Cardiac muscle cell (in vitro differentiated cells and primary cell): ENCODE data around the gene ACOX3. TPM values are rescaled to one million over a fixed set of nuclear protein-coding genes. Genes with fewer than 3 reads are reported as not detected.
"Not testable (repeated sequence)": the region's sequence is repeated elsewhere in the genome, so short reads cannot be mapped to it uniquely, and the experiment has no call there.

ENCODE experiments used
- DNase-seq, 2 donors: peaks; one replicate each; pipeline versions ENCODE4 v3.0.0 to v3.0.0-alpha.2; 2010 to 2017; ENCODE audit warnings: low read depth in 1 of 2, low spot score in 1 of 2
- H3K27ac ChIP-seq: fragments of 200-600 bp; sonication (generic); 2 replicates; pipeline ENCODE4 v1.5.1; 2016
- H3K27me3 ChIP-seq: fragments of 200-600 bp; sonication (generic); 2 replicates; pipeline ENCODE4 v1.6.0; 2016; ENCODE audit warnings: control low read depth
- H3K36me3 ChIP-seq: fragments of 200-600 bp; sonication (generic); 2 replicates; pipeline ENCODE4 v1.5.1; 2016; ENCODE audit warnings: control low read depth
- H3K4me1 ChIP-seq: fragments of 200-600 bp; sonication (generic); 2 replicates; pipeline ENCODE4 v1.8.1; 2017; ENCODE audit warnings: low read depth, mild to moderate bottlenecking, mixed run types
- H3K4me3 ChIP-seq: fragments of 200-600 bp; sonication (generic); 2 replicates; pipeline ENCODE4 v1.5.1; 2016; ENCODE audit warnings: mild to moderate bottlenecking
- H3K9me3 ChIP-seq: fragments of 200-600 bp; sonication (generic); 2 replicates; pipeline ENCODE4 v1.5.1; 2017; ENCODE audit warnings: low read depth, mild to moderate bottlenecking, control low read depth
- CTCF ChIP-seq: IDR thresholded peaks from 2 replicates; pipeline ENCODE4 v1.5.1; 2012; ENCODE audit warnings: low read depth, mild to moderate bottlenecking, low read length
- polyA plus RNA-seq: library from polyadenylated mRNA; unstranded; fragments of >200 nt; fragmentation: Nextera tagmentation; extraction: Ambion mirVana; gene quantifications from 2 replicates; pipeline ENCODE4 v1.2.1, GENCODE V29; 2016
- total RNA-seq: library from RNA; depleted of rRNA; stranded (reverse); fragments of >200 nt; gene quantifications from 2 replicates; pipeline ENCODE4 v1.2.3, GENCODE V29; 2016

Gene ACOX3
- total and polyA plus RNA-seq, 2 experiments from 2014 or later, result 19.1 to 38.7 TPM

- peaks cover 15% of the 10 kb centered on the region for H3K4me1 ChIP-seq
- no peaks in the 10 kb centered on the region for H3K9me3 ChIP-seq
- peak overlapping the region; percentile 90 for H3K27ac ChIP-seq
- H3K4me3 ChIP-seq, result peak overlapping the region; percentile 86
- TF ChIP-seq CTCF, result peak; percentile 58
- no peaks in the 10 kb centered on the region for H3K36me3 ChIP-seq
- no peaks in the 10 kb centered on the region for H3K27me3 ChIP-seq
- DNase-seq, result peak; percentile 92
These were observed 12.0 kb downstream of the ACOX3 start for GRCh38 chr4:8428288-8429097.

- Histone ChIP-seq H3K27ac (peak overlapping the region; percentile 90), H3K9me3 (no peaks in the 10 kb centered on the region), H3K27me3 (no peaks in the 10 kb centered on the region), H3K36me3 (no peaks in the 10 kb centered on the region), H3K4me1 (peaks cover 9% of the 10 kb centered on the region), H3K4me3 (peak overlapping the region; percentile 86)
- DNase-seq, result peak; percentile 57 to 59
- no peak for TF ChIP-seq CTCF
These were observed 12.7 kb downstream of the ACOX3 start for GRCh38 chr4:8427761-8428287.

GRCh38 chr4:8427262-8427661, 13.3 kb downstream of the ACOX3 start:
- no peak for DNase-seq
- Histone ChIP-seq H3K4me3 (no peak overlapping the region), H3K27me3 (no peaks in the 10 kb centered on the region), H3K36me3 (no peaks in the 10 kb centered on the region), H3K4me1 (peaks cover 4% of the 10 kb centered on the region), H3K27ac (peak overlapping the region; percentile 90), H3K9me3 (no peaks in the 10 kb centered on the region)
- TF ChIP-seq CTCF, result no peak

- no peak overlapping the region for H3K27ac ChIP-seq
- no peak for TF ChIP-seq CTCF
These were observed 17.7 kb downstream of the ACOX3 start for GRCh38 chr4:8422786-8423185.

GRCh38 chr4:8422327-8422726, 18.2 kb downstream of the ACOX3 start:
- H3K27ac ChIP-seq, result no peak overlapping the region
- DNase-seq, result no peak
- no peaks in the 10 kb centered on the region for H3K9me3 ChIP-seq
- no peak overlapping the region for H3K4me3 ChIP-seq
- H3K36me3 ChIP-seq, result no peaks in the 10 kb centered on the region
- H3K27me3 ChIP-seq, result no peaks in the 10 kb centered on the region
- no peak for TF ChIP-seq CTCF
- no peaks in the 10 kb centered on the region for H3K4me1 ChIP-seq

More at GRCh38 chr4:8422786-8423185, 17.7 kb downstream of the ACOX3 start:
- Histone ChIP-seq H3K4me1 (no peaks in the 10 kb centered on the region), H3K9me3 (no peaks in the 10 kb centered on the region), H3K4me3 (no peak overlapping the region), H3K27me3 (no peaks in the 10 kb centered on the region), H3K36me3 (no peaks in the 10 kb centered on the region)
- DNase-seq, result no peak

- not testable (repeated sequence) for H3K36me3 ChIP-seq, H3K4me3 ChIP-seq, H3K27me3 ChIP-seq, H3K4me1 ChIP-seq, H3K9me3 ChIP-seq, H3K27ac ChIP-seq, DNase-seq
These were observed 20.4 kb downstream of the ACOX3 start for GRCh38 chr4:8420151-8420550.
